ENCODE data around the gene ADGRL1.

ADGRL1 gene

GRCh38 chr19:14107581-14108461, 98.1 kb downstream of the ADGRL1 start:
- no peak for DNase-seq

DNA sequence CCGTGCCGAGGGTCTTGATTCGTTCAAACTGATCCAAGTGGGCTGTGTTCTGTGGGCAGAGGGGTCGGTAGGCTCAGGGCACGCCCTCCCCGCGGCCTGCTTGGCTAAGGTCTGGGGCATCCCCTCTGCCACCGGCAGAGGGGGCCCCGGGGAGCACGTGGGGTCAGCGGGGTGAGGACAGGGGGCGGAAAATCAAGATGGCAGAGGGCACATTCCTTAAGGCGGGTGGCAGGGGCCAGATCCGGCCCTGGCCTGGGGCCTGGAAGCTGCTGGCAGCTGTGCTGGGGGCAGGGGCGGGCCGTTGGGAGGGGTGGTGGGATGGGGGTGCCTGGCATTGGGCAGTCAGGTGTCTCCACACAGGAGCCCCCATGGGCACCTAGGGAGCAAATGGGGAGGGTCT, 99.1 kb downstream of the ADGRL1 start:
- no peak for DNase-seq

GRCh38 chr19:14105680-14106079, 100.3 kb downstream of the ADGRL1 start:
- DNase-seq, result no peak

DNA sequence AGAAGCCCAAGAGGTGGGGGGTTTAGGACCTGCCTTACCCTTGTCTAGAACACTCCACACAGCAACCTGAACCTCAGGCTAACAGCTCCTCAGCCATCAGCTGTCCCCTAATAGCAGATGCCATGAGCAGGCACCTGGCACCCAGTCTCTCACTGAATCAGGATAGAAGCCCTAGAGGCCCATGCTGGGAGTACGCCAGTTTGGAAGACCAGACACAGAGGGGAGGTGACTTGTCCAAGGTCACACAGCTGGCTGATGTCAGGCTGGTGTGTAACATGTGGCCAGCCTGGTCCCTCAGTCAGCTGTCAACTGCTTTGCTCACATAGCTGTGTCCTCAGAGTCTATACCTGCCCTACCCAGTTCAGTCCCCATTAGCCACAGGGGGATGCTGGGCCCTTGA, 102.7 kb downstream of the ADGRL1 start:
- DNase-seq, result no peak

DNA sequence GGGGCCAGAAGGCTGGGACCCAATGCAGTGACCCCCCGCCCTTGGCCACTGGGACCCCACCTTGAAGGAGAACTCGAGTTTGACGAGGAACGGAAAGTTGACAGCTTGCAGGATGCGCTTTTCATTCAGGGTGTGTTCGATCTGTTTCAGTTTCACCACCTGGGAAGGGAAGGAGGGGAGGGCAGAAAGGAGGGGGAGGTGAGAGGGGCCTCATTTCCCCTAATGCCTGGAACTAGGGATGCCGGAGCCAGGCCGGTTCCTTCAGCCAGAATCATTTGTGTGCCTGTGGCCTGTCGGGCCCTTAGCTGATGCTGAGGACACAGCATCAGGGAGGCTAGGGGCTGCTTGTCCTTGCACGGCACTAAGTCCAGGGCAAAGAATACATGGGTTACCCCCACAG, 103.2 kb downstream of the ADGRL1 start:
- DNase-seq, result no peak

- DNase-seq, result no peak
These were observed 103.8 kb downstream of the ADGRL1 start for GRCh38 chr19:14102102-14102696.

DNA sequence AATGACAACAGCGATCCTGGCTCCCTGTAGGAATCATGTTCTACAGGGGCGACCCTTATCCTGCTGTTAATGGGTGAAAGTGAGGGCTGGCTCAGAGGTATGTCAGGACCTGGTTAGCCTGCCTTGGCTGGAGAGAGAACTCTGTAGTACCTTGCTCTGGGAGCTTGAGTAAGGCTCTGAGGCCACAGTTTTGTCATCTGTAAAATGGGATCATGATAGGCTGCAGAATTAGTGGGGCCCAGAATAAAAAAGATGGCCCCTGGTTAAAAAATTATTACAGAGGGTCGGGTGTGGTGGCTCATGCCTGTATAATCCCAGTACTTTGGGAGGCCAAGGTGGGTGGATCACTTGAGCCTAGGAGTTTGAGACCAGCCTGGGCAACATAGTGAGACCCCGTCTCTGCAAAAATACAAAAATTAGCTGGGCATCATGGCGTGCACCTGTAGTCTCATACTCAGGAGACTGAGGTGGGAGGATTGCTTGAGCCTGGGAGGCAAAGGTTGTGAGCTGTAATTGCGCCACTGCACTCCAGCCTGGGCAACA, 104.9 kb downstream of the ADGRL1 start:
- no peak for DNase-seq
